Keratinocyte (primary cell): ENCODE data around the gene SUPT6H. TPM values are rescaled to one million over a fixed set of nuclear protein-coding genes. Genes with fewer than 3 reads are reported as not detected.

Experiments used
- DNase-seq: peaks from one replicate; pipeline ENCODE4 v3.0.0-alpha.2; 2011; ENCODE audit warnings: low read depth, missing footprints, low spot score
- FAIRE-seq: peaks from 2 replicates; lab custom pipeline; 2011; peaks lifted over from hg19 to GRCh38; lab: Jason Lieb, UNC
- H2AFZ ChIP-seq: 2 replicates; pipeline ENCODE4 v1.6.0; 2012; ENCODE audit warnings: low read length, control low read depth, inconsistent platforms; ENCODE audit not compliant: control insufficient read depth
- H3K27ac ChIP-seq: 2 replicates; pipeline ENCODE4 v1.5.1; 2011; ENCODE audit warnings: low read length; ENCODE audit not compliant: control insufficient read depth, insufficient read depth
- H3K27me3 ChIP-seq: 3 replicates; pipeline ENCODE4 v1.6.0; 2011; ENCODE audit warnings: low read length; ENCODE audit not compliant: control insufficient read depth, insufficient read depth; ENCODE audit errors: extremely low read depth
- H3K36me3 ChIP-seq, 2 experiments: 2 replicates in 1 of 2; 3 replicates in 1 of 2; pipeline ENCODE4 v1.5.1; 2011; ENCODE audit warnings: low read length in 2 of 2, mild to moderate bottlenecking in 1 of 2; ENCODE audit not compliant: control insufficient read depth in 2 of 2, insufficient read depth in 2 of 2; ENCODE audit errors: extremely low read depth in 1 of 2
- H3K4me1 ChIP-seq: 3 replicates; pipeline ENCODE4 v1.5.1; 2011; ENCODE audit warnings: low read length; ENCODE audit not compliant: control insufficient read depth, insufficient read depth; ENCODE audit errors: extremely low read depth
- H3K4me2 ChIP-seq: 3 replicates; pipeline ENCODE4 v1.6.0; 2011; ENCODE audit warnings: low read depth, low read length; ENCODE audit not compliant: control insufficient read depth, insufficient read depth; ENCODE audit errors: extremely low read depth
- H3K4me3 ChIP-seq, 3 experiments: fragments of 200-600 bp in 1 of 3; sonication (generic) in 1 of 3; 2 replicates in 2 of 3; 3 replicates in 1 of 3; pipeline ENCODE4 v1.5.1; 2011 to 2016; ENCODE audit warnings: low read length in 3 of 3, mild to moderate bottlenecking in 3 of 3, control low read depth in 2 of 3, inconsistent platforms in 1 of 3, low read depth in 1 of 3, mixed read lengths in 1 of 3, mixed run types in 1 of 3, moderate library complexity in 1 of 3; ENCODE audit not compliant: control insufficient read depth in 2 of 3, insufficient read depth in 2 of 3; ENCODE audit errors: extremely low read depth in 1 of 3
- H3K79me2 ChIP-seq: 2 replicates; pipeline ENCODE4 v1.6.0; 2012; ENCODE audit warnings: low read length; ENCODE audit not compliant: control insufficient read depth, insufficient read depth
- H3K9ac ChIP-seq: 3 replicates; pipeline ENCODE4 v1.6.0; 2011; ENCODE audit warnings: low read length; ENCODE audit not compliant: control insufficient read depth, insufficient read depth; ENCODE audit errors: extremely low read depth
- H3K9me1 ChIP-seq: 3 replicates; pipeline ENCODE4 v1.6.0; 2011; ENCODE audit warnings: low read length; ENCODE audit not compliant: control insufficient read depth, insufficient read depth; ENCODE audit errors: extremely low read depth
- H3K9me3 ChIP-seq: 2 replicates; pipeline ENCODE4 v1.5.1; 2012; ENCODE audit warnings: low read depth, low read length; ENCODE audit not compliant: control insufficient read depth
- H4K20me1 ChIP-seq: 3 replicates; pipeline ENCODE4 v1.6.0; 2011; ENCODE audit warnings: low read length; ENCODE audit not compliant: control insufficient read depth, insufficient read depth; ENCODE audit errors: extremely low read depth
- EZH2 ChIP-seq: IDR thresholded peaks from one replicate; pipeline ENCODE4 v1.6.1; 2012; ENCODE audit warnings: inconsistent platforms, mild to moderate bottlenecking, low read length, moderate library complexity
- dilution Hi-C: fragments of 300-500 bp; cut with MboI; formaldehyde crosslinking; loops from one replicate; pipeline ENCODE4 v1.7.0; 2020; ENCODE audit warnings: low sequenced_read_pairs; ENCODE audit not compliant: extremely low pct_ligation_motif_present
- polyA plus RNA-seq, 5 experiments: library from polyadenylated mRNA; depleted of rRNA in 3 of 5; stranded (reverse) in 3 of 5; stranded (forward) in 1 of 5; unstranded in 1 of 5; fragments of >200 nt; gene quantifications; 1 replicate in 1 of 5; 2 replicates in 3 of 5; 3 replicates in 1 of 5; pipeline versions ENCODE4 v1.2.1 to v1.2.3, GENCODE V29; 2011 to 2012; ENCODE audit warnings: missing spikeins in 2 of 5, low read depth in 1 of 5, low replicate concordance in 1 of 5
- TF ChIP-seq, protein P1 (sequence below), 3 experiments: IDR thresholded peaks in 1 of 3; conservative IDR thresholded peaks in 1 of 3; optimal IDR thresholded peaks in 1 of 3; 2 replicates in 2 of 3; 3 replicates in 1 of 3; pipeline versions ENCODE3 to v1.5.1; 2011; ENCODE audit warnings: low read length in 3 of 3, mild to moderate bottlenecking in 3 of 3, moderate library complexity in 2 of 3, control low read depth in 1 of 3, inconsistent platforms in 1 of 3; ENCODE audit not compliant: insufficient read depth in 2 of 3; ENCODE audit errors: extremely low read depth in 1 of 3

SUPT6H gene
- polyA plus RNA-seq, 1 donor (not counting 4 experiments of a cell fraction or from before 2014, with no cell fraction given): 32.1 TPM

DNA sequence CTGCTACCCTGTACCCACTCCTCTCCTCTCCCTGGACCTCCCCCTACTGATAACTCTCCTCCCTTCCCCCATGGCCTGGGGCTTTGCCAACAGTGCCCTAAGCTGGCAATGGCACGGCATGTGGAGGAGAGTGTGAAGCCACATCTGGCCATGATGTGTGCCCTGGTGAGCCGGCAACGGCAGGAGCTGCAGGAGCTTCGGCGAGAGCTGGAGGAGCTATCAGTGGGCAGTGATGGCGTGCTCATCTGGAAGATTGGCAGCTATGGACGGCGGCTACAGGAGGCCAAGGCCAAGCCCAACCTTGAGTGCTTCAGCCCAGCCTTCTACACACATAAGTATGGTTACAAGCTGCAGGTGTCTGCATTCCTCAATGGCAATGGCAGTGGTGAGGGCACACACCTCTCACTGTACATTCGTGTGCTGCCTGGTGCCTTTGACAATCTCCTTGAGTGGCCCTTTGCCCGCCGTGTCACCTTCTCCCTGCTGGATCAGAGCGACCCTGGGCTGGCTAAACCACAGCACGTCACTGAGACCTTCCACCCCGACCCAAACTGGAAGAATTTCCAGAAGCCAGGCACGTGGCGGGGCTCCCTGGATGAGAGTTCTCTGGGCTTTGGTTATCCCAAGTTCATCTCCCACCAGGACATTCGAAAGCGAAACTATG lies 87.0 kb downstream of the SUPT6H start:
- no peak overlapping the region for H2AFZ ChIP-seq
- dilution Hi-C loops: no loop called here
- no peak overlapping the region for H3K4me2 ChIP-seq
- no peak overlapping the region for H3K27ac ChIP-seq
- FAIRE-seq (no peak), DNase-seq (no peak)
- no peak for TF ChIP-seq EZH2
- TF ChIP-seq, protein P1, sequence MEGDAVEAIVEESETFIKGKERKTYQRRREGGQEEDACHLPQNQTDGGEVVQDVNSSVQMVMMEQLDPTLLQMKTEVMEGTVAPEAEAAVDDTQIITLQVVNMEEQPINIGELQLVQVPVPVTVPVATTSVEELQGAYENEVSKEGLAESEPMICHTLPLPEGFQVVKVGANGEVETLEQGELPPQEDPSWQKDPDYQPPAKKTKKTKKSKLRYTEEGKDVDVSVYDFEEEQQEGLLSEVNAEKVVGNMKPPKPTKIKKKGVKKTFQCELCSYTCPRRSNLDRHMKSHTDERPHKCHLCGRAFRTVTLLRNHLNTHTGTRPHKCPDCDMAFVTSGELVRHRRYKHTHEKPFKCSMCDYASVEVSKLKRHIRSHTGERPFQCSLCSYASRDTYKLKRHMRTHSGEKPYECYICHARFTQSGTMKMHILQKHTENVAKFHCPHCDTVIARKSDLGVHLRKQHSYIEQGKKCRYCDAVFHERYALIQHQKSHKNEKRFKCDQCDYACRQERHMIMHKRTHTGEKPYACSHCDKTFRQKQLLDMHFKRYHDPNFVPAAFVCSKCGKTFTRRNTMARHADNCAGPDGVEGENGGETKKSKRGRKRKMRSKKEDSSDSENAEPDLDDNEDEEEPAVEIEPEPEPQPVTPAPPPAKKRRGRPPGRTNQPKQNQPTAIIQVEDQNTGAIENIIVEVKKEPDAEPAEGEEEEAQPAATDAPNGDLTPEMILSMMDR (optimal IDR thresholded peaks at IDR 0.05 in 1 of 3, IDR thresholded peaks at IDR 0.05 in 1 of 3, conservative IDR thresholded peaks at IDR 0.05 in 1 of 3; ENCODE audit: extremely low read depth in 1 of 3, insufficient read depth in 2 of 3, low read length in 3 of 3): no peak
- no peaks in the 10 kb centered on the region for H3K9me3 ChIP-seq
- no peak overlapping the region for H3K4me3 ChIP-seq
- peaks cover 42% of the 10 kb centered on the region for H4K20me1 ChIP-seq
- H3K79me2 ChIP-seq: peaks cover 63% of the 10 kb centered on the region
- peaks cover 30% of the 10 kb centered on the region for H3K4me1 ChIP-seq
- no peaks in the 10 kb centered on the region for H3K27me3 ChIP-seq
- H3K9ac ChIP-seq: no peak overlapping the region
- peaks cover 7% of the 10 kb centered on the region for H3K9me1 ChIP-seq
- H3K36me3 ChIP-seq: peaks cover 39 to 49% of the 10 kb centered on the region in 2 experiments

DNA sequence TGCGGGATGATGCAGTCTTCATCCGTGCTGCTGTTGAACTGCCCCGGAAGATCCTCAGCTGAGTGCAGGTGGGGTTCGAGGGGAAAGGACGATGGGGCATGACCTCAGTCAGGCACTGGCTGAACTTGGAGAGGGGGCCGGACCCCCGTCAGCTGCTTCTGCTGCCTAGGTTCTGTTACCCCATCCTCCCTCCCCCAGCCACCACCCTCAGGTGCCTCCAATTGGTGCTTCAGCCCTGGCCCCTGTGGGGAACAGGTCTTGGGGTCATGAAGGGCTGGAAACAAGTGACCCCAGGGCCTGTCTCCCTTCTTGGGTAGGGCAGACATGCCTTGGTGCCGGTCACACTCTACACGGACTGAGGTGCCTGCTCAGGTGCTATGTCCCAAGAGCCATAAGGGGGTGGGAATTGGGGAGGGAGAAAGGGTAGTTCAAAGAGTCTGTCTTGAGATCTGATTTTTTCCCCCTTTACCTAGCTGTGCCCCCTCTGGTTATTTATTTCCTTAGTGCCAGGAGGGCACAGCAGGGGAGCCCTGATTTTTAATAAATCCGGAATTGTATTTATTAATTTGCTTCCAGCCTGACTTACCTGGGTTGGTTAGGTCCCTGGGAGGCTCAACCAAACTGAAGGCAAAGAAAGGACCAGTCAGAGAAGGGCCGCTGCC lies 87.6 kb downstream of the SUPT6H start:
- Histone ChIP-seq H3K4me3 (no peak overlapping the region), H3K27ac (peak overlapping the region; percentile 33), H3K36me3 (peaks cover 39 to 49% of the 10 kb centered on the region in 2 experiments), H3K9me3 (no peaks in the 10 kb centered on the region), H3K9me1 (peaks cover 7% of the 10 kb centered on the region), H3K27me3 (no peaks in the 10 kb centered on the region), H3K4me2 (no peak overlapping the region), H4K20me1 (peaks cover 42% of the 10 kb centered on the region), H2AFZ (no peak overlapping the region), H3K79me2 (peaks cover 57% of the 10 kb centered on the region), H3K4me1 (peaks cover 30% of the 10 kb centered on the region), H3K9ac (no peak overlapping the region)
- dilution Hi-C loops: no loop called here
- FAIRE-seq (no peak), DNase-seq (no peak)
- TF ChIP-seq EZH2: no peak
- TF ChIP-seq, protein P1 (optimal IDR thresholded peaks at IDR 0.05 in 1 of 3, IDR thresholded peaks at IDR 0.05 in 1 of 3, conservative IDR thresholded peaks at IDR 0.05 in 1 of 3; ENCODE audit: extremely low read depth in 1 of 3, insufficient read depth in 2 of 3, low read length in 3 of 3): no peak
